Activated naive CD8-positive, alpha-beta T cell treated with anti-CD3 and anti-CD28 coated beads, Interleukin-2, amount 50 U/mL, for 24 hours (primary cell): ENCODE data around the gene RIIAD1.

ENCODE experiments used
- ATAC-seq: fragments of 150-1000 bp; cut with Tn5 transposase; one replicate; pipeline ENCODE4 v1.10.0; 2021
- DNase-seq: peaks from one replicate; pipeline ENCODE4 v3.0.0; 2021
- H3K27ac Mint-ChIP-seq: one replicate; pipeline ENCODE4 v1.8.0; 2021; ENCODE audit warnings: mild to moderate bottlenecking, mixed read lengths
- H3K27me3 Mint-ChIP-seq: one replicate; pipeline ENCODE4 v1.8.0; 2021; ENCODE audit warnings: mixed read lengths
- H3K36me3 Mint-ChIP-seq: one replicate; pipeline ENCODE4 v1.8.0; 2021; ENCODE audit warnings: low read depth, mixed read lengths
- H3K4me1 Mint-ChIP-seq: one replicate; pipeline ENCODE4 v1.8.0; 2021; ENCODE audit warnings: mixed read lengths
- H3K4me3 Mint-ChIP-seq: one replicate; pipeline ENCODE4 v1.8.0; 2021; ENCODE audit warnings: mild to moderate bottlenecking, moderate library complexity, mixed read lengths
- H3K9me3 Mint-ChIP-seq: one replicate; pipeline ENCODE4 v1.8.0; 2021; ENCODE audit warnings: mixed read lengths

RIIAD1 gene

DNA sequence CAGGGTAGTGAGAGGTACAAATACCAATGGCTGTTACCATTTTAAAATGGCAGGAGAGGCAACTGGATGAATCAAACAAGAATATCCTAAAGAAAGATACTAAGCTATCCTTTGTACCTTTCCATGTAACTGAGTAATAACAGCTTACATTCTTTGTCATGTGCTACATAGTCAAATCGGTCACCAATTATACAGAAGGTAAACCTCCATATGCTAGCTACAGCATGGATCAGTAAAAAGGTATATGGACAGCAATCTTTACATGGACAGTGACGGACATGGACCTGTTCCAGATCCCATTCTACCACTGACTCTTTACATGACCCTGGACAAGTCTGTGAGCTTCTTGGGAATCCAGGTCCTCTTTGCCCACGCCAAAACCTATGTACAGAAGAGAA, 55.3 kb downstream of the RIIAD1 start:
- Mint-ChIP-seq H3K27ac (no peak overlapping the region), H3K4me1 (no peaks in the 10 kb centered on the region), H3K4me3 (no peak overlapping the region), H3K27me3 (no peaks in the 10 kb centered on the region), H3K36me3 (no peaks in the 10 kb centered on the region), H3K9me3 (no peaks in the 10 kb centered on the region)
- no peak for ATAC-seq
- DNase-seq: no peak

DNA sequence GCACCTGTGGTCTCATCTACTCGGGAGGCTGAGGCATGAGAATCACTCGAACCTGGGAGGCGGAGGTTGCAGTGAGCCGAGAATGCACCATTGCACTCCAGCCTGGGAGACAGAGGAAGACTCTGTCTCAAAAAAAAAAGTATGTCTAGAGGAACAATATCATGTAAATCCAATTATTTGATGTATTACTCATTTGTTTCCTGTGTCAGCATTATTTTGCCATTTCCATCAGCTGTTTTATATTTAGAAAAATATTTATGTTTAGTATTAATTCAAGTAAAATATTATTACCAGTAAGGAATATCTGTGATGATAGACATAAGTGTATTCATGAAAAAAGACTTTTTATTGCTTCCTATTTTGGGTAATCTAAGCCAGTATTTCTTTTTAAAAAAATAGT, 56.0 kb downstream of the RIIAD1 start:
- H3K4me1 Mint-ChIP-seq: no peaks in the 10 kb centered on the region
- no peaks in the 10 kb centered on the region for H3K9me3 Mint-ChIP-seq
- no peak overlapping the region for H3K4me3 Mint-ChIP-seq
- no peaks in the 10 kb centered on the region for H3K27me3 Mint-ChIP-seq
- DNase-seq (no peak), ATAC-seq (no peak)
- H3K27ac Mint-ChIP-seq: no peak overlapping the region
- H3K36me3 Mint-ChIP-seq: no peaks in the 10 kb centered on the region
